ENCODE results near the gene RNF40. TPM values are rescaled to one million over a fixed set of nuclear protein-coding genes. Genes with fewer than 3 reads are reported as not detected.

The RNF40 gene
- total RNA-seq, 1 donor from 2014 or later: 60.9 TPM

DNA sequence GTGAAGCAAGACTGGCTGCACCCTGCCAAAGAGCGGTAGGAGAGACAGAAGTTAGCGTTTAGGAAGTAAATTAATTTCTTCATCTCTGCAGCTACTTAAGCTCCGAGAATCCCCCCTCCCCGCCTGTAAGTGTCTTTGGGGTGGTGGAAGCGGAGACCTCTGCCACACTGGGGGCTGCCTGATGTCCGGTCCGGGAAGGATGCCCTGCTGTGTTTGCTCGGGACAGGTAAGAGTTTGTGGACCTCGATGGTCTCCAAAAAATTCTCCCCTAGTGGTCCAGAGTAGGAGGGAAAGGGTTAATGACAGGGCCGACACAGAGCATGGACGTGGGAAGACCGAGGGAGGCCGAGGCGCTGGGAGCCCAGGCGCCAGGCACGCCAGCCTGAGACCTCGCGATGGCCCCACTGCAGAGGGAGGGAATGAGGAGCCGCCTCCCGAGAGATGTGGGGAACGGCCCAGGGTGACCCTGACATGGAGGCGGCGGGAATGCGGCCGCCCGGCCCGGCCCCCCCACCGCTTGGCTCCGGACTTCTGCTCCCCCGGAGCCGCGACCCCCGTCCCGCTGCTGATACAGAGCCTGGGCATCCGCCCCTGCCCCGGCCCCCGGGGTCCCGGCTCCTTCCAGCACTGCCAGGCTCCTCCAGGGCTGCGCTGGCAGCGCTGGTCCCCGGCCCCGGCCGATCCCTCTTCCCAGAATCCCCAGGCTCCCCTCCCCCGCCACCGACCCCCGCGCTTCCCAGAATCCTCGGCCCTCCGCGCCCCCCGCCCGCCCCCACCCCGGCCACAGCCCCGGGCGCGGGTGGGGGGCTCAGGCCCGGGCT lies 24.2 kb downstream of the RNF40 start:
- no peak for DNase-seq (ENCODE audit: extremely low spot score in 2 of 2)
- peak overlapping the region; percentile 85 for H3K27ac ChIP-seq
- H3K27me3 ChIP-seq: no peaks in the 10 kb centered on the region
- TF ChIP-seq POLR2A (IDR thresholded peaks at IDR 0.05) (no peak), POLR2AphosphoS5 (IDR thresholded peaks at IDR 0.05; ENCODE audit: insufficient read depth in 1 of 2, low read depth in 1 of 2) (no peak)
- TF ChIP-seq, protein P1, sequence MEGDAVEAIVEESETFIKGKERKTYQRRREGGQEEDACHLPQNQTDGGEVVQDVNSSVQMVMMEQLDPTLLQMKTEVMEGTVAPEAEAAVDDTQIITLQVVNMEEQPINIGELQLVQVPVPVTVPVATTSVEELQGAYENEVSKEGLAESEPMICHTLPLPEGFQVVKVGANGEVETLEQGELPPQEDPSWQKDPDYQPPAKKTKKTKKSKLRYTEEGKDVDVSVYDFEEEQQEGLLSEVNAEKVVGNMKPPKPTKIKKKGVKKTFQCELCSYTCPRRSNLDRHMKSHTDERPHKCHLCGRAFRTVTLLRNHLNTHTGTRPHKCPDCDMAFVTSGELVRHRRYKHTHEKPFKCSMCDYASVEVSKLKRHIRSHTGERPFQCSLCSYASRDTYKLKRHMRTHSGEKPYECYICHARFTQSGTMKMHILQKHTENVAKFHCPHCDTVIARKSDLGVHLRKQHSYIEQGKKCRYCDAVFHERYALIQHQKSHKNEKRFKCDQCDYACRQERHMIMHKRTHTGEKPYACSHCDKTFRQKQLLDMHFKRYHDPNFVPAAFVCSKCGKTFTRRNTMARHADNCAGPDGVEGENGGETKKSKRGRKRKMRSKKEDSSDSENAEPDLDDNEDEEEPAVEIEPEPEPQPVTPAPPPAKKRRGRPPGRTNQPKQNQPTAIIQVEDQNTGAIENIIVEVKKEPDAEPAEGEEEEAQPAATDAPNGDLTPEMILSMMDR (IDR thresholded peaks at IDR 0.05): no peak
- H3K9me3 ChIP-seq: no peaks in the 10 kb centered on the region
- H3K4me1 ChIP-seq: peaks cover 29% of the 10 kb centered on the region
- H3K36me3 ChIP-seq: peaks cover 0 to 27% of the 10 kb centered on the region in 2 donors
- H3K4me3 ChIP-seq: peak overlapping the region; percentile 66 to 94
- intact Hi-C loops (cut with DNase I): no loop called here

DNA sequence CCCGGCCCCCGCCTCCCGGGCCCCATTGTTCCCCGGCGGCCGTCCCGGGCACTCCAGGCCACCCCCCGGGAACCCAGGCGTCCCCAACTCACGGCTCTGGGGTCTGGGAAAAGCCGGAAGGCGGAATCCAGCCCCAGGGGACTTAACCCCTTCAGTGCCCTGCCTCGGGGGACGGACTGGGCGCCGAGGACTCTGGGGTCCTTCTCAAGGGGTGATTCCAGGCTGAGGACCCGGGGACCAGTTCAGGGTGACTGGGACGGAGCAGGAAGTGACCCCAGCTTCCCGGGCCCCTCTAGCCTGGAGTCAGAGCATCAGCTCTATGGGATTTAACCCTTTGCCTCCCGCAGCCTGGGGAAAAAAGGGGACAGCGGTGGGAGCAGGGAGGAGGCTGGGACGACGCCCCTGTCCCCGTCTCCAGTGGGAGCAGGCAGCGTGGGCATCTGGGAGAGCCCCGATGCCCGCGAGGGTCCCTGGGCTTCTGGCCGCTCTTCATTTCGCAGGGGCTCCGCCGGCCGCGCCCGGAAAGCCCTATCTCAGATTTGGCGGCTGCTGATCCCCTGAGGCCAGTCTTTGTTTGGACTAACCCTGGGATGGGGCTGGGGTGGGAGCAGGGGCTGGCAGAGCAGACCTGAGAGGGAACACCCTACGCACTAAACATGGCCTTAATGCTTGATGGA lies 25.0 kb downstream of the RNF40 start, which contains the start of gene ZNF629:
Gene ZNF629 (minus strand): TSS at position 270 of the 677 bp plus-strand sequence. CDS start 2,723 bp downstream, outside the sequence.
- Histone ChIP-seq H3K4me3 (peak within 1 kb of the TSS; percentile 66 to 94), H3K27ac (peak within 1 kb of the TSS; percentile 85), H3K4me1 (peaks cover 29% of the 10 kb centered on the region), H3K36me3 (peaks cover 0 to 20% of the 10 kb centered on the region in 2 donors), H3K27me3 (no peaks in the 10 kb centered on the region), H3K9me3 (no peaks in the 10 kb centered on the region)
- intact Hi-C loops (cut with DNase I): no loop called here
- TF ChIP-seq, protein P1 (IDR thresholded peaks at IDR 0.05): no peak
- peak in 1 of 2 donors; percentile 67 for TF ChIP-seq POLR2AphosphoS5 (IDR thresholded peaks at IDR 0.05; ENCODE audit: insufficient read depth in 1 of 2, low read depth in 1 of 2)
- DNase-seq (ENCODE audit: extremely low spot score in 2 of 2): no peak

DNA sequence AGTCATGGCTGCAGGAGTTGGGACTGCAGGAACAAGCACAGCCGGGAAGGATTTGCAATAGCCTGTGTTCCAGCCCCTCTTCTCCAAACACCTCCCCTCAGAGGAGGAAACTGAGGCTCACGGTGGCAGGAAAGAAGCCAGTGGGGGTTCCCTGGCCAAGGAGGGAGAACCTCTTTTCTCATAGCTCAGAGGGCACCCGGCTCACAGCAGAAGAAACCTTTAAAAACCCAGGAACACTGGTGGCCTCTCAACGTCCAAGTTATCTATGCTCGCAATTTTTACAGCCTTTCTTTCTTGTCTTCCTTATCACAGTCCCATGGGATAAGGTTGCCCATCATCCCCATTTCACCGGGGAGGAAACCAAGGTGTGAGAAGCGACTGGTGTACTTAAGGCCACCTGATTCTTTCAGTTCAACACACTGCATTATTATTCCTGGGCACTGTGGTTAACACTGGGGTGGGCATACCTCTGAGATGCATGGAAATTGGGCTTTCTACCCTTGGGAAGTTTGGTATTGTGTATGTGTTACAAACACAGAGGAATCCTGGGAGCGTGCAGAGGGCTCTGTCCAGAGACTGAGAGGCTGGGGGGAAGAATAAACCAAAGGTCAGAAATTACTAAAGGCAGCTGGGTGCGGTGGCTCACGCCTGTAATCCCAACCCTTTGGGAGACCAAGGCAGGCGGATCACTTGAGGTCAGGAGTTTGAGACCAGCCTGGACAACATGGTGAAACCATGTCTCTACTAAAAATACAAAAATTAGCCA lies 25.7 kb downstream of the RNF40 start:
- no peaks in the 10 kb centered on the region for H3K27me3 ChIP-seq
- H3K27ac ChIP-seq: peak overlapping the region; percentile 85
- intact Hi-C loops (cut with DNase I): no loop called here
- DNase-seq (ENCODE audit: extremely low spot score in 2 of 2): no peak
- no peaks in the 10 kb centered on the region for H3K9me3 ChIP-seq
- peaks cover 0 to 14% of the 10 kb centered on the region in 2 donors for H3K36me3 ChIP-seq
- H3K4me3 ChIP-seq: peak overlapping the region; percentile 66 to 94
- no peak for TF ChIP-seq POLR2A (IDR thresholded peaks at IDR 0.05)
- TF ChIP-seq, protein P1 (IDR thresholded peaks at IDR 0.05): no peak
- TF ChIP-seq POLR2AphosphoS5 (IDR thresholded peaks at IDR 0.05; ENCODE audit: insufficient read depth in 1 of 2, low read depth in 1 of 2): no peak
- H3K4me1 ChIP-seq: peaks cover 29% of the 10 kb centered on the region

DNA sequence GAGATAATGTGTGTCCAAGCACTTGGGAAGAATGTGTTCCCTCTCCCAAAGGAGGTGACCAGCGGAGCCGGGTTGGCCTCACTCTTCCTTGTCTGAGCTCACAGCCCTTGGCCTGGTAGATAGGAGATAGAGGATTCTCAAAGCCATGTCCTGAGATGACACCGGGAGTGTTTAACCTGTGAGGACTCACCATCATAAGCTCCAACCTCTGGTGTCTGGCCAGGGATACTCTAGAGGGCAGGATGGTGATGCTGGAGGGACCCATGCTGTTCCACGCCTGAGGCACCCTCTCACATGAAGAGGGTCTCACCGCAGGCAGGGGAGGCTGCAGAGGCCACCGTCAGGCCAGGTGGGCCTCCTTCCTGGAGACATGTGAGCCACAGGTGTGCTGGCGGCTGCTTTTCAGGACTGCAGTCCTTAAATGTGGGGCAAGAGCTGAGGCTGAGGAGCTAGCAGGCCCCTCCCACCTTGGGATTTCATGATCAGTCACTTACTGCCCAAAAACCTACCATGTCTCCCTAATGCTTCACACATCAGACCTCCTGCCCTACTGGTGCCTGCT lies 31.5 kb downstream of the RNF40 start:
- H3K4me1 ChIP-seq: no peaks in the 10 kb centered on the region
- H3K27me3 ChIP-seq: no peaks in the 10 kb centered on the region
- no peak for DNase-seq (ENCODE audit: extremely low spot score in 2 of 2)
- TF ChIP-seq, protein P1 (IDR thresholded peaks at IDR 0.05): no peak
- no peak for TF ChIP-seq POLR2AphosphoS5 (IDR thresholded peaks at IDR 0.05; ENCODE audit: insufficient read depth in 1 of 2, low read depth in 1 of 2)
- no peak for TF ChIP-seq POLR2A (IDR thresholded peaks at IDR 0.05)
- no peaks in the 10 kb centered on the region for H3K36me3 ChIP-seq
- intact Hi-C loops (cut with DNase I): no loop called here
- no peak overlapping the region for H3K27ac ChIP-seq
- no peaks in the 10 kb centered on the region for H3K9me3 ChIP-seq
- no peak overlapping the region for H3K4me3 ChIP-seq
